MG63 (cell line): ENCODE results near the gene SPAG16. TPM values are rescaled to one million over a fixed set of nuclear protein-coding genes. Genes with fewer than 3 reads are reported as not detected.
"Not testable (repeated sequence)": the region's sequence is repeated elsewhere in the genome, so short reads cannot be mapped to it uniquely, and the experiment has no call there.

Experiments used
- DNase-seq: peaks from one replicate; pipeline ENCODE4 v3.0.0-alpha.2; 2020
- H3K27me3 ChIP-seq: fragments of 250-450 bp; sonication (Bioruptor Pico); 2 replicates; pipeline ENCODE4 v1.5.1; 2020; ENCODE audit warnings: mild to moderate bottlenecking, moderate library complexity
- H3K36me3 ChIP-seq: fragments of 250-450 bp; sonication (Bioruptor Pico); 2 replicates; pipeline ENCODE4 v1.5.1; 2020; ENCODE audit warnings: mild to moderate bottlenecking, moderate library complexity
- H3K4me3 ChIP-seq: fragments of 250-450 bp; sonication (Bioruptor Pico); 2 replicates; pipeline ENCODE4 v1.5.1; 2020; ENCODE audit warnings: mild to moderate bottlenecking, moderate library complexity
- H3K9me3 ChIP-seq: fragments of 250-450 bp; sonication (Bioruptor Pico); 2 replicates; pipeline ENCODE4 v1.5.1; 2020; ENCODE audit warnings: mild to moderate bottlenecking, moderate library complexity
- total RNA-seq: library from RNA; depleted of rRNA; stranded (reverse); fragments of >200 nt; shearing (Covaris generic); gene quantifications from 2 replicates; pipeline ENCODE4 v1.2.3, GENCODE V29; 2014; ENCODE audit warnings: low replicate concordance

The SPAG16 gene
- total RNA-seq, 1 experiment from 2014 or later, result 33.7 TPM

GRCh38 chr2:213885485-213885884 is 601.2 kb downstream of the SPAG16 start:
- DNase-seq, result no peak
- H3K9me3 ChIP-seq, result 0 out of 2 replicates have a peak, but pooled peaks cover 2% of the 10 kb centered on the region
- H3K27me3 ChIP-seq, result no peaks in the 10 kb centered on the region
- H3K36me3 ChIP-seq, result no peaks in the 10 kb centered on the region
- H3K4me3 ChIP-seq, result no peak overlapping the region

- no peaks in the 10 kb centered on the region for H3K36me3 ChIP-seq
These were observed 630.2 kb downstream of the SPAG16 start for GRCh38 chr2:213914510-213914909.

GRCh38 chr2:213920014-213920413 is 635.8 kb downstream of the SPAG16 start:
- Histone ChIP-seq H3K4me3 (no peak overlapping the region), H3K36me3 (no peaks in the 10 kb centered on the region), H3K27me3 (no peaks in the 10 kb centered on the region), H3K9me3 (peaks cover 33% of the 10 kb centered on the region)
- no peak for DNase-seq

More at GRCh38 chr2:213914510-213914909, 630.2 kb downstream of the SPAG16 start:
- DNase-seq, result no peak
- Histone ChIP-seq H3K4me3 (no peak overlapping the region), H3K27me3 (no peaks in the 10 kb centered on the region), H3K9me3 (peaks cover 14% of the 10 kb centered on the region)

GRCh38 chr2:213923543-213923942 is 639.3 kb downstream of the SPAG16 start:
- Histone ChIP-seq H3K9me3 (peaks cover 26% of the 10 kb centered on the region), H3K4me3 (no peak overlapping the region), H3K36me3 (no peaks in the 10 kb centered on the region), H3K27me3 (no peaks in the 10 kb centered on the region)
- no peak for DNase-seq

- DNase-seq, result no peak
- no peaks in the 10 kb centered on the region for H3K27me3 ChIP-seq
- no peak overlapping the region for H3K4me3 ChIP-seq
- no peaks in the 10 kb centered on the region for H3K36me3 ChIP-seq
- H3K9me3 ChIP-seq, result peaks cover 5% of the 10 kb centered on the region
These were observed 650.3 kb downstream of the SPAG16 start for GRCh38 chr2:213934560-213934959.

GRCh38 chr2:213958086-213958485 is 673.8 kb downstream of the SPAG16 start:
- no peak for DNase-seq
- no peaks in the 10 kb centered on the region for H3K27me3 ChIP-seq
- no peak overlapping the region for H3K4me3 ChIP-seq
- H3K36me3 ChIP-seq, result no peaks in the 10 kb centered on the region
- H3K9me3 ChIP-seq, result no peaks in the 10 kb centered on the region

- Histone ChIP-seq H3K4me3 (no peak overlapping the region), H3K27me3 (no peaks in the 10 kb centered on the region), H3K9me3 (peaks cover 2% of the 10 kb centered on the region; the same call in 1 of the 2 replicates), H3K36me3 (no peaks in the 10 kb centered on the region)
- no peak for DNase-seq
These were observed 675.3 kb downstream of the SPAG16 start for GRCh38 chr2:213959589-213959988.

GRCh38 chr2:213971536-213971935 is 687.3 kb downstream of the SPAG16 start:
- Histone ChIP-seq H3K36me3 (no peaks in the 10 kb centered on the region), H3K9me3 (no peaks in the 10 kb centered on the region; the same call in 1 of the 2 replicates), H3K4me3 (no peak overlapping the region), H3K27me3 (no peaks in the 10 kb centered on the region)
- DNase-seq, result no peak

- Histone ChIP-seq H3K9me3 (no peaks in the 10 kb centered on the region), H3K27me3 (no peaks in the 10 kb centered on the region), H3K36me3 (no peaks in the 10 kb centered on the region), H3K4me3 (no peak overlapping the region)
- peak; percentile 8 for DNase-seq
These were observed 696.6 kb downstream of the SPAG16 start for GRCh38 chr2:213980883-213981282.

- Histone ChIP-seq H3K27me3 (no peaks in the 10 kb centered on the region), H3K9me3 (no peaks in the 10 kb centered on the region), H3K36me3 (no peaks in the 10 kb centered on the region), H3K4me3 (no peak overlapping the region)
- DNase-seq, result no peak
These were observed 704.9 kb downstream of the SPAG16 start for GRCh38 chr2:213989207-213989606.

- Histone ChIP-seq H3K4me3 (no peak overlapping the region), H3K9me3 (no peaks in the 10 kb centered on the region), H3K36me3 (no peaks in the 10 kb centered on the region), H3K27me3 (no peaks in the 10 kb centered on the region)
- DNase-seq, result no peak
These were observed 707.3 kb downstream of the SPAG16 start for GRCh38 chr2:213991453-213992108.

- DNase-seq, result peak; percentile 72
- H3K36me3 ChIP-seq, result no peaks in the 10 kb centered on the region
These were observed 711.3 kb downstream of the SPAG16 start for GRCh38 chr2:213995400-213996105.

GRCh38 chr2:213998976-213999375 is 714.7 kb downstream of the SPAG16 start:
- not testable (repeated sequence) for H3K4me3 ChIP-seq, H3K9me3 ChIP-seq, H3K36me3 ChIP-seq, H3K27me3 ChIP-seq, DNase-seq

More at GRCh38 chr2:213995400-213996105, 711.3 kb downstream of the SPAG16 start:
- Histone ChIP-seq H3K4me3 (no peak overlapping the region), H3K9me3 (peaks cover 2% of the 10 kb centered on the region; the same call in 1 of the 2 replicates), H3K27me3 (no peaks in the 10 kb centered on the region)

GRCh38 chr2:214004463-214004862 is 720.2 kb downstream of the SPAG16 start:
- H3K4me3 ChIP-seq, result no peak overlapping the region
- no peaks in the 10 kb centered on the region for H3K36me3 ChIP-seq
- H3K27me3 ChIP-seq, result no peaks in the 10 kb centered on the region
- H3K9me3 ChIP-seq, result peaks cover 2% of the 10 kb centered on the region; the same call in 1 of the 2 replicates
- no peak for DNase-seq

GRCh38 chr2:214005337-214005736 is 721.1 kb downstream of the SPAG16 start:
- H3K27me3 ChIP-seq, result no peaks in the 10 kb centered on the region
- H3K36me3 ChIP-seq, result no peaks in the 10 kb centered on the region
- no peak overlapping the region for H3K4me3 ChIP-seq
- peak; percentile 32 for DNase-seq
- H3K9me3 ChIP-seq, result peaks cover 2% of the 10 kb centered on the region; the same call in 1 of the 2 replicates

GRCh38 chr2:214006601-214007000 is 722.3 kb downstream of the SPAG16 start:
- peaks cover 2% of the 10 kb centered on the region; the same call in 1 of the 2 replicates for H3K9me3 ChIP-seq
- no peaks in the 10 kb centered on the region for H3K36me3 ChIP-seq
- DNase-seq, result no peak

GRCh38 chr2:214011676-214012075 is 727.4 kb downstream of the SPAG16 start:
- Histone ChIP-seq H3K9me3 (no peaks in the 10 kb centered on the region; the same call in 1 of the 2 replicates), H3K36me3 (no peaks in the 10 kb centered on the region), H3K4me3 (no peak overlapping the region), H3K27me3 (no peaks in the 10 kb centered on the region)
- DNase-seq, result no peak

More at GRCh38 chr2:214006601-214007000, 722.3 kb downstream of the SPAG16 start:
- no peak overlapping the region for H3K4me3 ChIP-seq
- H3K27me3 ChIP-seq, result no peaks in the 10 kb centered on the region
